Stimulated activated CD4-positive, alpha-beta T cell treated with anti-CD3 and anti-CD28 coated beads, Interleukin-4, amount 100 ng/mL, for 24 hours (primary cell): ENCODE measurements around the gene ATAD3C.
"Not testable (repeated sequence)": the region's sequence is repeated elsewhere in the genome, so short reads cannot be mapped to it uniquely, and the experiment has no call there.

Experiments
- DNase-seq: peaks from one replicate; pipeline ENCODE4 v3.0.0-alpha.2; 2020

Gene ATAD3C

GRCh38 chr1:1479547-1480487 lies 30.3 kb downstream of the ATAD3C start:
- DNase-seq, result no peak

GRCh38 chr1:1480488-1480867 lies 31.0 kb downstream of the ATAD3C start:
- not testable (repeated sequence) for DNase-seq

GRCh38 chr1:1481811-1482210 lies 32.3 kb downstream of the ATAD3C start:
- not testable (repeated sequence) for DNase-seq

GRCh38 chr1:1482856-1483255 lies 33.4 kb downstream of the ATAD3C start:
- DNase-seq, result no peak

GRCh38 chr1:1483714-1484113 lies 34.2 kb downstream of the ATAD3C start:
- DNase-seq, result no peak

GRCh38 chr1:1484976-1485750 lies 35.7 kb downstream of the ATAD3C start:
- not testable (repeated sequence) for DNase-seq

- not testable (repeated sequence) for DNase-seq
Observed at GRCh38 chr1:1485755-1486317, 36.3 kb downstream of the ATAD3C start.

- DNase-seq, result no peak
Observed at GRCh38 chr1:1487701-1488100, 38.2 kb downstream of the ATAD3C start.

- DNase-seq, result no peak
Observed at GRCh38 chr1:1489231-1489630, 39.7 kb downstream of the ATAD3C start.

- no peak for DNase-seq
Observed at GRCh38 chr1:1489861-1490260, 40.4 kb downstream of the ATAD3C start.

GRCh38 chr1:1490633-1491230 lies 41.2 kb downstream of the ATAD3C start:
- no peak for DNase-seq

GRCh38 chr1:1491601-1492000 lies 42.1 kb downstream of the ATAD3C start:
- DNase-seq, result no peak

- not testable (repeated sequence) for DNase-seq
Observed at GRCh38 chr1:1494311-1494710, 44.8 kb downstream of the ATAD3C start.

- DNase-seq, result not testable (repeated sequence)
Observed at GRCh38 chr1:1495461-1495975, 46.0 kb downstream of the ATAD3C start.

- DNase-seq, result peak; percentile 78
Observed at GRCh38 chr1:1504777-1505365, 55.4 kb downstream of the ATAD3C start.

GRCh38 chr1:1505366-1505798 lies 55.9 kb downstream of the ATAD3C start:
- DNase-seq, result not testable (repeated sequence)

- not testable (repeated sequence) for DNase-seq
Observed at GRCh38 chr1:1505801-1506200, 56.3 kb downstream of the ATAD3C start.

- DNase-seq, result no peak
Observed at GRCh38 chr1:1507305-1507704, 57.8 kb downstream of the ATAD3C start.

GRCh38 chr1:1508775-1509464 lies 59.4 kb downstream of the ATAD3C start:
- DNase-seq, result not testable (repeated sequence)

- DNase-seq, result not testable (repeated sequence)
Observed at GRCh38 chr1:1509465-1509850, 60.0 kb downstream of the ATAD3C start.

- DNase-seq, result no peak
Observed at GRCh38 chr1:1510912-1511532, 61.5 kb downstream of the ATAD3C start.
